ENCODE results near the gene ARIH2. TPM values are rescaled to one million over a fixed set of nuclear protein-coding genes. Genes with fewer than 3 reads are reported as not detected.

Gene ARIH2
- total RNA-seq, 1 experiment from 2014 or later: 77.0 TPM

DNA sequence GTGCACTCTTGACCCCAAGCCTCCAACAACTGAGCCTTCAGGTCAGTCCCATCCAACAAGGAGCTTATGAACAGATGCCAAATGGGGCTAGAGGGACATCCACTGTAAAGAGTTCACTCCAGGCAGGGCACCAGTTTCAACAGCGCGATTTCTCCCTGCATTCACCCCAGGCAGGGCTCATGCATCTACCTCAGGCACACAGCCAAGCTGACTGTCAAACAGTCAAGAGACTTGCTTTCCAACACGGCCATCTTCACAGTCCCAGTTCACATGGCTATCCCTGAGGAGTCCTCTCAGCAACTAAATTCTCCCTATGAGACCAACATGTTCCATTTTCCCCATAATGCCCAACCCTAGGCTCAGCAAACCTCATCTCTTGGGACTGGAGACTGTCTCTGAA is 37.6 kb upstream of the ARIH2 start:
- in situ Hi-C loops (cut with HindIII; ENCODE audit: low pct_unique_long_range_greater_than_20kb, low sequenced_read_pairs) (no loop called here), intact Hi-C loops (cut with micrococcal nuclease; ENCODE audit: unreplicated experiment) (no loop called here)
- no peaks in the 10 kb centered on the region for H3K27me3 ChIP-seq (ENCODE audit: control insufficient read depth, insufficient read depth, low read length)
- ChIA-PET CTCF (interaction anchor here (0.7 kb wide), 1 partner anchor 35 kb away, joined by 5 read pairs; no protein-coding TSS in a partner anchor), POLR2A (no interaction called here)
- TF ChIP-seq SIN3A (IDR thresholded peaks at IDR 0.05; ENCODE audit: borderline replicate concordance, insufficient read depth, low read depth, low read length): no peak
- no peak for TF ChIP-seq TCF7L2 (IDR thresholded peaks at IDR 0.05; ENCODE audit: low read depth, low read length)
- no peak for TF ChIP-seq POLR2AphosphoS5 (IDR thresholded peaks at IDR 0.05; ENCODE audit: low read depth, low read length)
- TF ChIP-seq, protein P1, sequence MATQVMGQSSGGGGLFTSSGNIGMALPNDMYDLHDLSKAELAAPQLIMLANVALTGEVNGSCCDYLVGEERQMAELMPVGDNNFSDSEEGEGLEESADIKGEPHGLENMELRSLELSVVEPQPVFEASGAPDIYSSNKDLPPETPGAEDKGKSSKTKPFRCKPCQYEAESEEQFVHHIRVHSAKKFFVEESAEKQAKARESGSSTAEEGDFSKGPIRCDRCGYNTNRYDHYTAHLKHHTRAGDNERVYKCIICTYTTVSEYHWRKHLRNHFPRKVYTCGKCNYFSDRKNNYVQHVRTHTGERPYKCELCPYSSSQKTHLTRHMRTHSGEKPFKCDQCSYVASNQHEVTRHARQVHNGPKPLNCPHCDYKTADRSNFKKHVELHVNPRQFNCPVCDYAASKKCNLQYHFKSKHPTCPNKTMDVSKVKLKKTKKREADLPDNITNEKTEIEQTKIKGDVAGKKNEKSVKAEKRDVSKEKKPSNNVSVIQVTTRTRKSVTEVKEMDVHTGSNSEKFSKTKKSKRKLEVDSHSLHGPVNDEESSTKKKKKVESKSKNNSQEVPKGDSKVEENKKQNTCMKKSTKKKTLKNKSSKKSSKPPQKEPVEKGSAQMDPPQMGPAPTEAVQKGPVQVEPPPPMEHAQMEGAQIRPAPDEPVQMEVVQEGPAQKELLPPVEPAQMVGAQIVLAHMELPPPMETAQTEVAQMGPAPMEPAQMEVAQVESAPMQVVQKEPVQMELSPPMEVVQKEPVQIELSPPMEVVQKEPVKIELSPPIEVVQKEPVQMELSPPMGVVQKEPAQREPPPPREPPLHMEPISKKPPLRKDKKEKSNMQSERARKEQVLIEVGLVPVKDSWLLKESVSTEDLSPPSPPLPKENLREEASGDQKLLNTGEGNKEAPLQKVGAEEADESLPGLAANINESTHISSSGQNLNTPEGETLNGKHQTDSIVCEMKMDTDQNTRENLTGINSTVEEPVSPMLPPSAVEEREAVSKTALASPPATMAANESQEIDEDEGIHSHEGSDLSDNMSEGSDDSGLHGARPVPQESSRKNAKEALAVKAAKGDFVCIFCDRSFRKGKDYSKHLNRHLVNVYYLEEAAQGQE (IDR thresholded peaks at IDR 0.05; ENCODE audit: insufficient read depth in 1 of 2, low read depth in 2 of 2, low read length in 1 of 2): no peak
- TF ChIP-seq, protein P2, sequence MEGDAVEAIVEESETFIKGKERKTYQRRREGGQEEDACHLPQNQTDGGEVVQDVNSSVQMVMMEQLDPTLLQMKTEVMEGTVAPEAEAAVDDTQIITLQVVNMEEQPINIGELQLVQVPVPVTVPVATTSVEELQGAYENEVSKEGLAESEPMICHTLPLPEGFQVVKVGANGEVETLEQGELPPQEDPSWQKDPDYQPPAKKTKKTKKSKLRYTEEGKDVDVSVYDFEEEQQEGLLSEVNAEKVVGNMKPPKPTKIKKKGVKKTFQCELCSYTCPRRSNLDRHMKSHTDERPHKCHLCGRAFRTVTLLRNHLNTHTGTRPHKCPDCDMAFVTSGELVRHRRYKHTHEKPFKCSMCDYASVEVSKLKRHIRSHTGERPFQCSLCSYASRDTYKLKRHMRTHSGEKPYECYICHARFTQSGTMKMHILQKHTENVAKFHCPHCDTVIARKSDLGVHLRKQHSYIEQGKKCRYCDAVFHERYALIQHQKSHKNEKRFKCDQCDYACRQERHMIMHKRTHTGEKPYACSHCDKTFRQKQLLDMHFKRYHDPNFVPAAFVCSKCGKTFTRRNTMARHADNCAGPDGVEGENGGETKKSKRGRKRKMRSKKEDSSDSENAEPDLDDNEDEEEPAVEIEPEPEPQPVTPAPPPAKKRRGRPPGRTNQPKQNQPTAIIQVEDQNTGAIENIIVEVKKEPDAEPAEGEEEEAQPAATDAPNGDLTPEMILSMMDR (IDR thresholded peaks at IDR 0.05): no peak
- no TSS peak for BruUV-seq (replicated peaks)
- H3K4me3 ChIP-seq (ENCODE audit: low read depth in 2 of 2, low read length in 2 of 2): no peak overlapping the region
- DNase-seq (ENCODE audit: low read depth, low spot score) (no peak), ATAC-seq (no peak)
- H3K27ac ChIP-seq (ENCODE audit: low read length): no peak overlapping the region
- H3K36me3 ChIP-seq (ENCODE audit: control insufficient read depth, insufficient read depth, low read length): no peaks in the 10 kb centered on the region
- no peaks in the 10 kb centered on the region for H3K9me3 ChIP-seq (ENCODE audit: control insufficient read depth, insufficient read depth, low read depth, low read length)
- no peaks in the 10 kb centered on the region for H3K4me1 ChIP-seq (ENCODE audit: control insufficient read depth, insufficient read depth, low read length)

DNA sequence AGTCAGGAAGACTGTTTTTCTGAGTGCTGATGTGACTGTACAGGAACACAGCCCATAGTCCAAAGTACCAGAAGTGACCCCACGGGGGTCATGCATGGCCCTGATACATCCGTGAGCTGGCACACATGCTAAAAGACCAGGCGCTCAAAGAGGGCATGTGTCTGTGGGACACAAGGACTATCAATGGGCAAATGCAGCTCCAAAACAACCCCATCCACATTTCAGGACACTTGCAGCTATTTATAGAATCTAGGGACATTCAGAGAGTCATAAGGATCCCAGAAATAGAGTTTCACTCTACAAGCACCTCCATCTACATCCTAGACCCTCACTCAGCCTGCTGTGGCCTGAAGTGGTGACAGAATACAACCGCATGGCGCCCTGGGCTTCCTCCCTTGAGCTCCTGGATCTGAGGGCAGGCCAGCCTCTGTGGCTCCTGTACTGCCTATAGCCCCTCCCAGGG is 37.0 kb upstream of the ARIH2 start:
- Histone ChIP-seq H3K36me3 (ENCODE audit: control insufficient read depth, insufficient read depth, low read length) (no peaks in the 10 kb centered on the region), H3K4me1 (ENCODE audit: control insufficient read depth, insufficient read depth, low read length) (no peaks in the 10 kb centered on the region), H3K27ac (ENCODE audit: low read length) (no peak overlapping the region), H3K9me3 (ENCODE audit: control insufficient read depth, insufficient read depth, low read depth, low read length) (no peaks in the 10 kb centered on the region), H3K4me3 (ENCODE audit: low read depth in 2 of 2, low read length in 2 of 2) (no peak overlapping the region), H3K27me3 (ENCODE audit: control insufficient read depth, insufficient read depth, low read length) (no peaks in the 10 kb centered on the region)
- intact Hi-C loops (cut with micrococcal nuclease; ENCODE audit: unreplicated experiment): no loop called here
- CTCF ChIA-PET: no interaction called here
- no TSS peak for BruUV-seq (replicated peaks)
- ATAC-seq (no peak), DNase-seq (ENCODE audit: low read depth, low spot score) (no peak)
- in situ Hi-C loops (cut with HindIII; ENCODE audit: low pct_unique_long_range_greater_than_20kb, low sequenced_read_pairs): no loop called here
- POLR2A ChIA-PET: no interaction called here
- TF ChIP-seq, protein P1 (IDR thresholded peaks at IDR 0.05; ENCODE audit: insufficient read depth in 1 of 2, low read depth in 2 of 2, low read length in 1 of 2): no peak
- TF ChIP-seq TCF7L2 (IDR thresholded peaks at IDR 0.05; ENCODE audit: low read depth, low read length) (no peak), POLR2AphosphoS5 (IDR thresholded peaks at IDR 0.05; ENCODE audit: low read depth, low read length) (no peak)
- TF ChIP-seq, protein P2 (IDR thresholded peaks at IDR 0.05): no peak
